Measurements from ENCODE around the gene ARHGAP21.
A peak's percentile ranks its signal among the peaks of the same experiment; 100 is the strongest.

GRCh38 chr10:24722676-24723385 lies 856 bp downstream of the ARHGAP21 start:
- TF ChIP-seq CTCF (IDR thresholded peaks at IDR 0.05) = no peak
- peak in 1 of 2 donors; percentile 53 for TF ChIP-seq POLR2A (IDR thresholded peaks at IDR 0.05)

Data from thyroid gland (tissue), 4 donors.